ENCODE data around the gene HMCN1.

DNA sequence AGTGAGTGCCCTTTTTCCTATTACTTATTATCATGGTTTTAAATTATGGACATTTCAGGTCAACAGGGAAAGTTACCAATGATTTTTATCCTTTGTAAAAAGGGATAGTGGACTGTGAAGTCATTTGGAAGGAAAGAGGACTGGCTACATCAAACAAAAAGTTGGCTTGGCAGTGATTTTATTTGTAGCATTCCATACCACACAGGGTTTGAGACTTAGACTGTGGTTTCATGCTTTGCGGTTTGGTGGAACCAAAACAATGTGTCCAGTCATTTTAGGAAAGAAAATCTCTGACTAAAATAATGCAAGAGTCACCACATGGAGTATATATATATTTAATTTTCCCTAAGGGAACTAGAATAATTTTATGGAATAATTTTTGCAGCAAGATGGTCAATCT is 239.5 kb downstream of the HMCN1 start:
- no peak for TF ChIP-seq POLR2A (IDR thresholded peaks at IDR 0.05; ENCODE audit: low read length)
- TF ChIP-seq GATA1 (IDR thresholded peaks at IDR 0.05; ENCODE audit: low read depth, low read length), result no peak
